MG63 (cell line): ENCODE results near the gene NEK4. TPM values are rescaled to one million over a fixed set of nuclear protein-coding genes. Genes with fewer than 3 reads are reported as not detected.

Experiments used
- DNase-seq: peaks from one replicate; pipeline ENCODE4 v3.0.0-alpha.2; 2020
- H3K27me3 ChIP-seq: fragments of 250-450 bp; sonication (Bioruptor Pico); 2 replicates; pipeline ENCODE4 v1.5.1; 2020; ENCODE audit warnings: mild to moderate bottlenecking, moderate library complexity
- H3K36me3 ChIP-seq: fragments of 250-450 bp; sonication (Bioruptor Pico); 2 replicates; pipeline ENCODE4 v1.5.1; 2020; ENCODE audit warnings: mild to moderate bottlenecking, moderate library complexity
- H3K4me3 ChIP-seq: fragments of 250-450 bp; sonication (Bioruptor Pico); 2 replicates; pipeline ENCODE4 v1.5.1; 2020; ENCODE audit warnings: mild to moderate bottlenecking, moderate library complexity
- H3K9me3 ChIP-seq: fragments of 250-450 bp; sonication (Bioruptor Pico); 2 replicates; pipeline ENCODE4 v1.5.1; 2020; ENCODE audit warnings: mild to moderate bottlenecking, moderate library complexity
- total RNA-seq: library from RNA; depleted of rRNA; stranded (reverse); fragments of >200 nt; shearing (Covaris generic); gene quantifications from 2 replicates; pipeline ENCODE4 v1.2.3, GENCODE V29; 2014; ENCODE audit warnings: low replicate concordance; rRNA removed

NEK4 gene
- 13.5 and 14.6 TPM in 2 replicates for total RNA-seq

DNA sequence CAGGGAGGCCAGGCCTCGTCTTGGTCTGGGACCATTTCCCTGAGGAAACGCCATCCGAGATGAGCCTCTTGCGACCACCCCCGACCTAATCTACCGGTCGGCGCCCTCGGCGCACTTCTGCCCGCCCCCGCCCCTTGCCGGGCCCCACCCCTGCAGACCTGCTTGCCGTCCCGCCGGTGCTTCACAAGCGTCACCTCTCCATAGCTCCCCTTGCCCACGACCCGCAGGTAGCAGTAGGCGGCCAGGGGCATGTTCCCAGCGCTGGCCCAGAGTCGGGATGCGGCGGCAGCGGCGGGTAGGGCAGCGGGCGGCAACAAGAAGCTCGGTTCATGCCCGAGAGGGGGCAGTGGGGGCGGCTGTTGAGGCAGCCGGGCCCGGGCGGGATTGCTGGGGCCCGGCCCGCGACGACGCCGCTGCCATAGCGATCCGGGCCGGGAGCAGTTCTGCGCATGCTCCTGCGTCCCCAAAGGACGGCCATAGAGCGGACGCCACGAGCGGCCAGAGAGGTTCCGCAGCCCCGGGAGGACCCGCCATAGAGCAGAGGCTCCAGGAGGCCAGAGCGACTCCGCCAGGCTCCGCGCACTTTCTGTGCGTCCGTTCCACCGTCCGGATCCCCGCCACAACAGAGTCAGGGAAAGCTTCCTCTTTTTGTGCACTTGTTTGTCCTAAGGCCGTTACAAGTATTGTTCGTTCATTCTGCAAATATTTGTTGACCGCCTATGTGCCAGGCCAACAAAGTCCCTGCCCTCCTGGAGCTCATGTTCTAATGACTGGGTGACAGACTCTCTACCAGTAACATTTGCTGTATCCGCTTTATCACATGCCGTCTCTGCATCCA, at the start of gene NEK4:
Gene NEK4 (minus strand): TSS at position 445 of the 838 bp plus-strand sequence. CDS start 194 bp downstream, at position 251.
- DNase-seq: peak; percentile 86
- H3K36me3 ChIP-seq: peaks cover under 1% of the 10 kb centered on the region
- no peaks in the 10 kb centered on the region for H3K27me3 ChIP-seq
- H3K9me3 ChIP-seq: no peaks in the 10 kb centered on the region
- peak within 1 kb of the TSS; percentile 86 for H3K4me3 ChIP-seq

DNA sequence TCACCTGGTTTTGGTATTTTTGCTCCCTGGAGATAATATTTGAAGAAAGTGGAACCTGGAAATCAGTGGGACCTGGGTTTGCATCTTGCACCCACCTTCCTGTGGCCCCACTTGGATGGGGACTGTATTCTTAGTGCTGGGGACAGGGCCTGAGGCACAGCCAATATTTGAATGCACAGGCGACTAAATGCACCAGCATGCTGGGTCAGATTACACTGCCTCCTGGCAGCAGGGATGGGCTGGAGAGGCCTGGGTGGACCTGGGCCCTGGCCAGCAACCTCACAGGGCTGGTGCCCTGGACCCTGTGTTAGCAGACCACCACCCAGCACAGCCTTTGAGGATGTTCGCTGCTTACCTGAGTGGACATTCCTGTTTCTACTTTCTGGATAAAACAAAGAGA, 49.2 kb upstream of the NEK4 start:
- H3K36me3 ChIP-seq: no peaks in the 10 kb centered on the region
- no peaks in the 10 kb centered on the region for H3K9me3 ChIP-seq
- H3K27me3 ChIP-seq: no peaks in the 10 kb centered on the region
- no peak overlapping the region for H3K4me3 ChIP-seq
- DNase-seq: no peak

DNA sequence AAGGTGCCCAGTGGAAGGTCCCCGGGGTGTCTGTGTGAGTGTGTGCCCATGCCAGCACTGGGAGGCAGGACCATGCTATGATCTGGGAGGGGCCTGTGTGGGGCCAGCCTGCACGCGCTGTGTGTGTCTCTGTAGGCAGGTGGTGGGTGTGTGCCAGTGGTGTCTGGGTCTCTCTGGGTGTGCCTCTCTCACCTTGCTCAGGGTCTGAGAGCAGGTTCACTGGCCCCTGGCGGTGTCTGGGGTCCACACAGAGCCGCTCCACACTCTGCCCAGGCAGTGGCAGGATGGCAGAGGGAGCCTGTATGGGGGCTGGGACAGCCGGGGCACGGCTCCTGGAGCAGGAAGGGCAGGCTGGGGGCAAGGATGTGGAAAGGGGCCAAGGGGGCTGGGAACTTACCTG, 47.1 kb upstream of the NEK4 start:
- H3K27me3 ChIP-seq: no peaks in the 10 kb centered on the region
- H3K9me3 ChIP-seq: no peaks in the 10 kb centered on the region
- DNase-seq: no peak
- no peaks in the 10 kb centered on the region for H3K36me3 ChIP-seq
- no peak overlapping the region for H3K4me3 ChIP-seq

DNA sequence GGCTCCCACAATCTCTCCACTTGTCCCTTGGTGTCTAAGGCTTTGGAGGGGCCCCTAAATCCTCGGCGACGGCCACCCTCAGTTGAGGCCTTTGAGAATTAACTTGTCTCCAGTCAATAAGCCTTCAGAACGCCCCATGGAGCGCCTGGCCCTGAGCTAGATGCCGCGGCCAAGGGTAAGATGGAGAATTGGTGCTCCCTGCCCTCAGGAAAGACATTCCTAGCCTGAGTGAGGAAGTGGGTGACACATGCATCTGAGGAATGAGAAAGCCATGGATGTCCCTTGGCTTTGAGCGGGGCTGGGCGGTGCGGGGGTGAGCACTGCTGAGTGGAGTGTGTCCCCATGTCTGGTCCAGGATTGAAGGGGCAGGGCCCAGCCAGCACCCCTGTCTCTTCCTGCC, 46.5 kb upstream of the NEK4 start:
- no peaks in the 10 kb centered on the region for H3K36me3 ChIP-seq
- H3K9me3 ChIP-seq: no peaks in the 10 kb centered on the region
- DNase-seq: no peak
- no peak overlapping the region for H3K4me3 ChIP-seq
- H3K27me3 ChIP-seq: no peaks in the 10 kb centered on the region

DNA sequence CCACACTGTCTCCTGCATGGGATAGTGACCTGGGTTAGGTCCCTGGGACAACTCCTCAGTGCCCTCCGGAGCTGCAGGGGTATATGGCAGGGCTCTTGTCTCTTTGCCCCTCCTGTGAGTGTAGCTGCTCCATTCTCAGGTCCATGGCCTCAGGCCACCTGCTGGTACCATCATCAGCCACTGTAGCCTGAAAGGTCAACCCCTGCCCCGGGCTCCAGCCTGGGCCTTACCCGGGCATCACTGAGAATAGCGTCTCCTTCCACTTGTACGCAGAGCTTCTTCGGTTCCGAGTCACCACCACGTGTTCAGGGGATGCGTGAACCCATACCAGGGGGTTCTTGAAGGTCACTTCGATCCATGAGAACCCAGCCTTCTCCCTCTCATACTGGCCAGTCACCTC, 45.9 kb upstream of the NEK4 start:
- DNase-seq: no peak
- Histone ChIP-seq H3K4me3 (no peak overlapping the region), H3K9me3 (no peaks in the 10 kb centered on the region), H3K36me3 (no peaks in the 10 kb centered on the region), H3K27me3 (no peaks in the 10 kb centered on the region)

DNA sequence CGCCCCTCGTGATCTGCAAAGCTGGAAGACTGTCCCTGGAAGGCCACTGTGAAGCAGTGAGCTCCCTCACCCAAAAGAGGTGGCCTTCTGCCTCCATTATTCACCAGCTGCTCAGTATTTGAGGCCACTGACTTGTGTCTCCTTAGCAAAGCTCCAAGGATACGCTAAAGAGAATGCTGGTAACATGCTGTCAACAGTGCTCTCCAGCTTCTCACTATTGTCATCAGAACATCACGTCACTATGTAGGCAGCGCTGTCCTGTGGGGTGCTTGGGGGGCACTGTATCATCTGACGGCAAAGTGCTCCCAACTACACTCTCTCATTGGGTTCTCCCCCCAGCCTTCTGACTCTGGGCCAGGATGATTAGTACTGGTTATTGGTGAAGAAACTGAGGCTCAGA, 45.5 kb upstream of the NEK4 start:
- Histone ChIP-seq H3K9me3 (no peaks in the 10 kb centered on the region), H3K4me3 (no peak overlapping the region), H3K27me3 (no peaks in the 10 kb centered on the region), H3K36me3 (no peaks in the 10 kb centered on the region)
- DNase-seq: no peak

DNA sequence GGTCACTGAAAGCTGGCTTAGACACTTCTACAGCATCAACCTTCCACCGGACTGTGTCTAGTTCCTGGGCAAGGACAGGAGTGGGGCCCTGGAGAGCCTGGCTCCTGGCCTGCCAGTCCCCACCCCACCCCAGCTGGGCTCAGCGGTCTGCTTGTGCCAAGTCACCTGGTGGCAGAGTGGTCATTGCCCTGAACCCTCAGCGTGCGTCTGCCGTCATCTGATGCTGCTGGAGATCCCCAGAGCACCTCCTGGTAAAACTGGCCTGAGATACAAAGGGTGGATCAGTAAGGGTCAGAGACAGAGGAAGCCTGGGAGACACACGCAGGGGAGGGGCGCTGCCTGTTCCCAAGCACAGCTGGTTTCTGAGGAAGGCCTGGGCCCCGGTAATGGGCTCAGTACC, 43.1 kb upstream of the NEK4 start:
- Histone ChIP-seq H3K4me3 (no peak overlapping the region), H3K27me3 (no peaks in the 10 kb centered on the region)
- DNase-seq: no peak

DNA sequence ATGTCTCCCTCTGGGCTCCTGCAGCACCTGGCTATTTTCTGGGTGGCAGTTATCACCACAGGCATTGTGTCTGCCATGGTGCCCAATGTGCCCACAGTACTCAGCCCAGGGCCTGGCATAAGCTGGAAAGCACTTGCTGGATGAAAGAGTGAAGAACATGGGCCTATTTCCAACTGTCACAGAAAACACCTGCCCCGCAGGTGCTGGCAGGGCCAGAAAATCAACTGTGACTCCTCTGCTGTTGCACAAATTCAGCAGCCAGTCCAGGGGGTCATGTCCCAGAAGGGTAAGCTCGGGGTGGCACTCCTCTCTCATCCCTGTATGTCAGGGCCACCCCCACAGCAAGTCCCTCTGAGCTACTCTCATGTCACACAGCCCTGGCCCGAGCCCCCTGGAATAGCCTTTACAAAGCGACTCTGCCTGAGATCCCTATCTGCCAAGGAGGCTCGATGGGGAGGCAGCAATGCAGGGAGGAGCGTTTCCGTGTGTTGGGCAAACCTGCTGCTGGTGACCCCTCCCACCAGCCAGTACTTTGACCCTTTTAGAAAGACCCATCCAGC, 40.8 kb upstream of the NEK4 start:
- Histone ChIP-seq H3K4me3 (no peak overlapping the region), H3K27me3 (no peaks in the 10 kb centered on the region), H3K9me3 (no peaks in the 10 kb centered on the region), H3K36me3 (no peaks in the 10 kb centered on the region)
- no peak for DNase-seq

More for the DNA sequence above, 43.1 kb upstream of the NEK4 start:
- Histone ChIP-seq H3K9me3 (no peaks in the 10 kb centered on the region), H3K36me3 (no peaks in the 10 kb centered on the region)

DNA sequence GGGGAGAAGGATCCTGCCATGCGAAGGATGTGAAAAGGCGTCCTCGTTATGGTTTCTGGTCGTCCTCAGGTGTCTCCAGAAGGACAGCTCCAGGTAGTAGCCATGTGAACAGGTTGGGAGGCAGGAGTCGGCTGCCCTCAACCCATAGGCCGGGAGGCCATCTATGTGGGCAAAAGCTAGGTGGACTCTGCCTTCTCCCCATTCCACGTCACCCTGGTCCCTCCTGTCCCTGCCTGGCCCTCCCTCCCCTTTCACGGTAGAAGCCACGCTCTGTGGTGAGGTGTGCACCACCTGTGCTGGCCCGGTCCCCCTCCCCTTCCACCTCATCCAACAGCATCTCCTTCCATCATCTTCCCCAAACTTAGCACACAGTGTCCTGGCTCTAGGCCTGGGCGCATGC, 40.2 kb upstream of the NEK4 start:
- DNase-seq: no peak

DNA sequence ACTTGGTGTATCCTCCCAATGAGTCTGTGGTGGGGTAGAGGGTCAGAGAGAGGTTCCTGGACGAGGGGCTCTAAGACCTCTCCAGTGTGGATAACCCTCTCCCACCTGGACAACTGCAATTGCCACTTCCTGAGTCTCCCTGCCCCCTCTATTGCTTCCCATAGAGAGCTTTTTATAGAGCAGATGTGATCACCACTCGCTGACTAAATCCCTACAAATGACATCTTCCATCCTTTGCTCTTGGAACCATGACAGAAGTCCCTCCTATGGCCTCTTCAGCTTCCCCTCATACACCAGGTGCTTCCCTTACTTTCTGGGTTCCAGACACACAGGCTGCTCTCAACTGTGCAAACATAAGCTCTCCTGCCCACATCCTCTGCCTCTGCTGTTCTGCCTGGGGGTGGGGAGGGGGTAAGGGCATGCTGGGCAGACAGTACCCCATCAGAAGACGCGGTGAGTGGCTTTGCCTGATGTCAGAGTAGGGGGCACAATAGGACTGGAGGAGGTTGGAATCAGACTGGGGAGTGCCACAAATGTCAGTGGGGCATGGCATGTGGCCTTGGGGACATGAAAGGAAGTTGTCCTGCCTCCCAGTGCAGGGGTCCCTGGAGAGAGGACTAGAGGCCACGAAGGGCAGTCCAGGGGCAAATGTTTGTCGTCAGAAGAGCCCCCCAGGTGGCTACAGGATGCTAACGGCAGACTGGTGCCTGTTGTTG, 39.1 kb upstream of the NEK4 start:
- Histone ChIP-seq H3K9me3 (no peaks in the 10 kb centered on the region), H3K4me3 (no peak overlapping the region), H3K27me3 (no peaks in the 10 kb centered on the region), H3K36me3 (no peaks in the 10 kb centered on the region)
- no peak for DNase-seq

More for the DNA sequence above, 40.2 kb upstream of the NEK4 start:
- H3K36me3 ChIP-seq: no peaks in the 10 kb centered on the region
- no peak overlapping the region for H3K4me3 ChIP-seq
- H3K27me3 ChIP-seq: no peaks in the 10 kb centered on the region
- H3K9me3 ChIP-seq: no peaks in the 10 kb centered on the region

DNA sequence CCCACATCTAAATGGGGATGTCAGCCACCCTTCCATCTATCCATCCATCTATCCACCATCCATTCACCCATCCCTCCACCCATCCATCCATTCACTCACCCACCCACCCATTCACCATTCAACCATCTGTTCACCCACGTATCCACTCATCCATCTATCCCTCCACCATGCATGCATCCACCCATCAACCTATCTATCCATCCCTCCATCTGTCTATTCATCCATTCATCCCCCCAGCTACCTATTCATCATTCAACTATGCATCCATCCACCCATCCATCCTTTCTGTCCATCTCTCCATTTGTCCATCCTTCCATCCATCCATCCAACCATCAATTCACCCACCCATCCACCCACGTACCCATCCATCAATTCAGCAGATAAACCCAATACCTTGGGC, 38.4 kb upstream of the NEK4 start:
- no peak for DNase-seq

DNA sequence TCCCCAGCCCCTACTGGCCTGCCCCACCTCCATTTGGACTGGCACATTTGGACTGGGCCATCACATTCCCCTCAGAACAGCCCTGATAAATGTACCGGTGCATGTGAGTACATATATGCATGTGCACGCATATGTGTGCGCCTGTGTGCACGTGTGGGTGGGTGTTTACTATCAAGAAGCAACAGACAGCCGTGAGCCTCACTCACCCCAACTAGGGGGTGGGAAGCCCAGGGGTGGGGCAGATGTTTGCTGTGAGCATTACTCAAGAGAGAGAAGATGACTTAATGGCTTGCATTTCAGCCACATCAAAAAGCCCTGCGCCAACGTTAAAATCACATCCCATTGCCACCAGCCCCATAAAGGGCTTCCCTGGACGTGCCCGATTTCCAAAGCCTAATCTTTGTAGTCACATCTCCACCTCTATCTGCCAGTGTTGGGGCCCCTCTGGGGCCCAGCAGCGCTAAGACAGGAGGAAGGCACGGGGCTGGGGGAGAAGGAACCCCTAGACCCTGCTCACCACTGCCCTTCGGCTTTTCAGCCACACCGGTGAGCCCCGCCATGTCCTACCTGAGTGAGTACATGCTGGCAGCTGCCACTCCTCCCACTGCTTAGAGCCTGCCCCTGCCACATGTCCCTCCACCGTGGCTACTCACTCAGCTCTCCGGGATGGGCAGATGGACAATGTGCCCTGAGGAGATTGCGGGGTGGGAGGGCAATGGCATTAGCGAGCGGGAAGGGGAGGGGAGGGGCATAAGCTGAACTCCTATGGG, 34.7 kb upstream of the NEK4 start:
- Histone ChIP-seq H3K9me3 (no peaks in the 10 kb centered on the region), H3K4me3 (no peak overlapping the region), H3K27me3 (no peaks in the 10 kb centered on the region), H3K36me3 (no peaks in the 10 kb centered on the region)
- no peak for DNase-seq

More for the DNA sequence above, 38.4 kb upstream of the NEK4 start:
- Histone ChIP-seq H3K27me3 (no peaks in the 10 kb centered on the region), H3K36me3 (no peaks in the 10 kb centered on the region), H3K4me3 (no peak overlapping the region), H3K9me3 (no peaks in the 10 kb centered on the region)

DNA sequence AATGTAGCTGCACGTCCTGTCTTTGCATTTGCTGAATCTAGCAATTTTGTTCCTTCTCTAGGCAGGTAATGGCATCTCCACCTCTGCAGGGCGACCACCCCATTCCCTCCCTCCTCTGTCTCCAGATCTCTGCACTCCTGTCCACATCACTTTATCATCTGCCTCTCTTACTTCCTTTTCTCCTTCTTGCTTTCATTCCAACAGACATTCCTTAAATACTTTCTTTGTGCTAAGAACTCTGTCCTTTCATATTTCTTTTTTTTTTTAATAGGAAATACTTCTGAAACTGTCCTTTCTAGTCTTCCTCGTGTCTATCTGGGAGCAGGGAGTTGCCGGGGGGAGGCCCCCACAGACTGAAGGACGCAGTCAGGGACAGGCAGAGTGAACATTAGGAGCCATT, 31.1 kb upstream of the NEK4 start:
- Histone ChIP-seq H3K4me3 (no peak overlapping the region), H3K9me3 (no peaks in the 10 kb centered on the region), H3K27me3 (no peaks in the 10 kb centered on the region), H3K36me3 (no peaks in the 10 kb centered on the region)
- no peak for DNase-seq

DNA sequence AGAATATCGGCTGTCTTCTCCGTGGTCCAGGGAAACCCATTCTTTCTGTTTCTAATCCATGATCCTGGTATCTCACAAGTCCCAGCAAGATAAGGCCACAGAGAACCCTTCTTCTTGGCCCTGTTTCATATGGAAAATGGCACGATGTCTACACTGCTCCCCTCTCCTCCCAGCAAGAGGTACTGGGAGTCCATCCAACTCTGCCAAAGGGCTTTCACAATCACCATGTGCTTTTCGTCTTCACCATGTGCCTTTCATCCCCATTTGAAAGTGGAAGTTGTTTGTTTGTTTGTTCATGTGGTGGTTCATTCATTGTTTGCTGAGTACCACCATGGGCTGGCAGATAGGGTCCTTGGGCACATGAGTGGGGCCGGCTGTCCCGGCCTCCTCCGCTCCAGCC, 29.3 kb upstream of the NEK4 start:
- H3K27me3 ChIP-seq: no peaks in the 10 kb centered on the region
- no peaks in the 10 kb centered on the region for H3K9me3 ChIP-seq
- no peak overlapping the region for H3K4me3 ChIP-seq
- DNase-seq: no peak
- H3K36me3 ChIP-seq: no peaks in the 10 kb centered on the region

DNA sequence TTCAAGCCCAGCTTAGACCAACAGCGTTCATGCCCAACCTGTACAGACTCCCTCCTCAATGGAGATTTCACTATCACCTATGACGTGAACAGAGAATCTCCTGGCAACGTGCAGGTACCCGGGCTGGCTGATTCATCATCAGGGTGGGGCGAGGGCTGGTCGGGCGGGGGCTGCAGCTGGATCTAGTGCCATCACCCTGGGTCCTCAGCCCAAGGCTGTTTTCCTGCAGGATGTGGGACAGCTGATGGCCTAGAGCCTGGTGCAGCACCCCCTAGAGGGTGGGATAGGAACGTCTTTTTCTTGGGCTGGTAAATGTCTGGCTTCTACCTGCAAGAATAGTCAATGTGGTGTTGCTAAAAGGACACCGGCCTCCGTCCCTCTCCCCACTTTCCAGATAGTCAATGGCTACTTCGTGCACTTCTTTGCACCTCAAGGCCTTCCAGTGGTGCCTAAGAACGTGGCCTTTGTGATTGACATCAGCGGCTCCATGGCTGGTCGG, 28.3 kb upstream of the NEK4 start:
- DNase-seq: peak; percentile 9
- no peaks in the 10 kb centered on the region for H3K9me3 ChIP-seq

DNA sequence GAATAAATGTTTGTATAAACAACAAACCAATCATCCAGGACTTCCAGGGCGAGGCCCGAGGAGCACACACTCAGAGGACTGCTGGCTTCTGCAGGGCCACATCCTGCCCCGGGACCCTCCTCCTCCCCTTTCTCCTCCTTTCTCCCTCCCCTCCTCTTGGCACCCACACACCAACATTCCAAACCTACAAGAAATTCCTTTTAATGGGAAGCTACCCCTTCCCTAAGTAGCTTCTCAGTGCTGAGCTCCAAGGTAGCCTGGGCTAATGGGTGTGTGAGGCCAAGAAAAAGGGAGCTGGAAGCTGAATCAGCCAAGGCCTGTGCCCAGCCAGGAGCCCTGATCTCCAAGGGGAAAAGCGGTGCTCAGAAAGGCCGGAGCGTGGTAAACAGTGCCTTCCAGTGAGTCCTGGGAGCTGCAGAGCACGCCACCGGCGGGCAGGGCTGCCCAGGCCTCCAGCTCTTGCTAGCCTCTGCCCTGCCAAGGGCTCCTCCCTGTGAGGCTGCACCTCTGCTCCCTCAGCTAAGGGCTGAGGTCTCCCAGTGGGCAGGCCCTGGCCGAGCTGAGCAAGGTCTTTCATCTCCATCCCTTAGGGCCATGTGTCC, 27.7 kb upstream of the NEK4 start:
- no peaks in the 10 kb centered on the region for H3K9me3 ChIP-seq
- no peaks in the 10 kb centered on the region for H3K27me3 ChIP-seq
- peak; percentile 40 for DNase-seq
- no peak overlapping the region for H3K4me3 ChIP-seq
- no peaks in the 10 kb centered on the region for H3K36me3 ChIP-seq

More for the DNA sequence above, 28.3 kb upstream of the NEK4 start:
- H3K36me3 ChIP-seq: no peaks in the 10 kb centered on the region
- no peak overlapping the region for H3K4me3 ChIP-seq
- no peaks in the 10 kb centered on the region for H3K27me3 ChIP-seq
